Prostate gland (tissue), 2 donors: ENCODE measurements around the gene FAM222B.

Experiments used
- CTCF ChIP-seq, 4 experiments: fragments of 200-600 bp in 2 of 4; fragments of 450-650 bp in 2 of 4; sonication (generic) in 2 of 4; IDR thresholded peaks; 1 replicate in 3 of 4; 2 replicates in 1 of 4; pipeline ENCODE4 v1.5.1; 2016 to 2019; ENCODE audit warnings: antibody characterized with exemption in 4 of 4, mild to moderate bottlenecking in 2 of 4, moderate library complexity in 2 of 4
- POLR2A ChIP-seq: fragments of 450-650 bp; IDR thresholded peaks from one replicate; pipeline ENCODE4 v1.6.1; 2016; ENCODE audit warnings: antibody characterized with exemption, mild to moderate bottlenecking

GRCh38 chr17:28885951-28886350 lies 43.4 kb upstream of the FAM222B start:
- TF ChIP-seq CTCF (IDR thresholded peaks at IDR 0.05), result no peak
- TF ChIP-seq POLR2A, result no peak
